Fibroblast of the conjunctiva (primary cell): ENCODE results near the gene EFCAB8.
"Not testable (repeated sequence)": the region's sequence is repeated elsewhere in the genome, so short reads cannot be mapped to it uniquely, and the experiment has no call there.

Source experiments
- DNase-seq: peaks from one replicate; pipeline ENCODE4 v3.0.0-alpha.2; 2010; ENCODE audit warnings: low read depth

Gene EFCAB8

DNA sequence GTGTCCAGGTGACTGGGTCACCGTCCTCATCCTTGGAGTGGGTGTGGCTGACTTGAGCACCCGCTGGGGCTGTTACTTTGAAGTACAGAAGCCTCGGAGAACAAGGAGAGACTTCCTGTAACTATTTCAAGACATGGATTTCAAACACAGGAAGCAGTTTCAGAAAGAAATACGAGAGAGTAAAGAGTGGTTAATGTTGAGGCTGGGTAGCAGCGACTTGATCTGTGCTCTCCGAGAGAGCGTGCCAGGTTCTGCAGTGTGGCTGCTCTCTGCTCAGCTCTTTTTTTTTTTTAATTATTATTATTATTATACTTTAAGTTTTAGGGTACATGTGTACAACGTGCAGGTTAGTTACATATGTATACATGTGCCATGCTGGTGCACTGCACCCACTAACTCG lies 17.5 kb upstream of the EFCAB8 start:
- DNase-seq: no peak

DNA sequence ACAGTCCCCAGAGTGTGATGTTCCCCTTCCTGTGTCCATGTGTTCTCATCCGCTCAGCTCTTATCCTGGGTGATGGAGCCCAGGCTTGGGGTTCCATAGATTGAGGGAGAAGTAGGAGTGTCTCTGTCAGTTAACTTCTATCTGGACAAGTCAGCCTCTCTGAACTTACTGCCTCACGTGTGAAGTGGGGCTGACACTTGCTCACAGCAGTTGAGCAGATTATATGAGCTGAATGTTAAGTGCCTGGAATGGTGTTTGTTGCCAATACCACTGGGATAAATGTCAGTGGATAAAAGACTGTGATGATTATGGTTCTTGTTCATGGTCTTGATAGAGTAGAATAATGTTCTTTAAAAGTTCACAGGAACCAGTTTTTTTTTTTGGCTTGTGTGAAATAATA lies 17.1 kb upstream of the EFCAB8 start:
- no peak for DNase-seq

DNA sequence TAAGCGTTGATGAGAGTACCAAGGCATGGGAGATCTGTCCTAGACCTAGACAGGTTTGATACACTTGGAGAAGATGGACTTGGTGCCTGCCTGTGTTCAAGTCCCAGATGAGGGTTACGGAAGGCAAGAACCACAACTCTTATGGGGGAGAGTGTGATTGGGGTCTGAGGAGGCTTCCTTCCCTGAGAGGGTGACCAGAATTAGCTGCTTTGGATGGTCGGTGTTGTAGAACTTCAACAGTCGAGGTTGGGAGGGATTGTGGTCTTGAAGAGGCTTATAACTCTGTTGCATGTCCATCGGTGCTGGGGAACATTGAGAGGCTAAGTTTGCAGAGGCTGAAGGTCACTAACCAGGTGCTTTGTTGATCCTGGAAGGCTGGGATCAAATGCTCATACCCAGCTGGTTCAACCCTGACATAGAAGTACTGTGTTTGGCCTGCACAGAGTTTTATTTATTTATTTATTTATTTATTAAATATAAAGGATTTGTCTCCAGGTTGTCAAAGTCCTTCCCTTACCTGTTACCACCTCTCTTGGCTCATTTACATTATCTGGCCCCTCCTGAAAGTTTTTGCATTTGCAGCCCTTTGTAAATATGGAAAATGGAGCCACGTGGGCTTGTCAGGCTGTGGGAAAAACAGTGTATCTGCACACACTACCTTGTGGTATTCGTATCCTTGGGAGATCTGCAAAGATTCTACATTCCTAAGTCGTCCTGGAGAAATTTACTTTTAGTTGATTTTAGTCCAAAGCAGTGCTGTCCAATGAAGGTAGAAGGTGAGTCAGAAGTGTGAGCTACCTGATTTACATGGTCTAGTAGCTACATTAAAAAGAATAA lies 15.8 kb upstream of the EFCAB8 start:
- no peak for DNase-seq

DNA sequence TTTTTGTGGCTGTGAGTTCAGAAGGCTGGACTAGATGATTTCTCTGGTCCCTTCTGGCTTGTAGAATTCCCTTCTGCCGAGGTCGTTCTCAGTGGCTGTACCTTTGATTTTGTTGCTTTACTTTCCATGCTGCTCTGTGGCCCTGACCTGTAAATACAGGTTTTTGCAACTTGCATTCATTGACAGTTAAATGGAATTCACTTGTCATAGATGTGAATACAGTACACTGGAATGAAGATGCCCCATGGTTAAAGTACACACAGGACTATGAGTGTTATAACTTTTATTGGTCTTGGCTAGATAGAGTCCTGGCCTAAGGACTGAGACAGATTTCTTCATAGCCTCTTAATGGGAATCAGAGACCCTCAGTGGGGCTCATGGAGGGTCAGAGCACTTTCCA lies 12.9 kb upstream of the EFCAB8 start:
- no peak for DNase-seq

DNA sequence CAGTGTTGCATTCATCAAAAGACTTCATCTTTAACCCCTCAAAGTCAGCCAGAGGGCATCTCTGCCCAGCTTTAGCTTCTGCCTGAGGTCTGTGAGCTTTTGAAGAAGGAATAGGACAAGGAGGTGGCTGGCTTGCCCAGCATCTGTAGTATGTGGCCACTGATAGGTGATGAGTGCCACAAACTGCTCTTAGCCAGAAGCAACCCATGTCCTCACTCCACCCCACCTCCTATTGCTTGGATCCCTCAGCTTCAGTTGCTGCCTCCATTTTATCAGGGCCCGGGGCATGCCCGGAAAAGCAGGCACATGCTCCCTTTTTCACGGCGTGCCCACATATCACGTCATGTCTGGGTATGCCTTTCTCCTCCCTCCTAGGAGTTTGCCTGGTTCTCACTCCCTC lies 11.9 kb upstream of the EFCAB8 start:
- DNase-seq: no peak

DNA sequence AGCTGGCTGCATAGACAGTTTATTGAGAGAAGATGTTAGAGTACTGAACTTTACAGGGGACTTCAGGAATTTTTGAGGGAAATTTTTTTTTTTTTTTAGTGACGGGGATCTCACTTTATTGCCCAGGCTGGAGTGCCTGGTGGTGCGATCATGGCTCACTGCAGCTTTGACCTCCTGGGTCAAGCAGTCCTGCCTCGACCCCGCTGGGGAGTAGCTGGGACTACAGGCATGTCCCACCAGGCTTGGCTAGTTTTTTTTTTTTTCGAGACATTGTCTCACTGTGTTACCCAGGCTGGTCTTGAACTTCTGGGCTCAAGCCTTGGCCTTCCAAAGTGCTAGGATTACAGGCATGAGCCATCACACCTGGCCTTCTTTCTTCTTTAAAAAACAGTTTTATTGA lies 10.8 kb upstream of the EFCAB8 start:
- no peak for DNase-seq

DNA sequence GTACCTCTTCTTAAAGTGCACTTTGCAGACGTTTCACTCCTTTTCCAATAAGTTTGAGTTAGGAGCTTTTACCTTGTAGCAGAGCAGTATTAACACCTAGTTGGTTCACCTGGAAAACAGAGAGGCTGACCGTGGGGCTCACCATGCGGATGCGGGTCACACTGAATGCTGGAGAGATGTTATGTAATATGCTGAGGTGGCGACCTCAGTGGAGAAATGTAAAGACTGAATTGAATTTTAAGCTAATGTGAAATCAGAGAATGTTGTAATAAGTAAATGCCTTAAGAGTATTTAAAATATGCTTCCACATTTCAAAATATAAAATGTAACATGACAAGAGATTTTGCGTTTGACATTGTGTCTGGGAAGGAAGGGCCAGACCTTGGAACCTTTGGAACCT lies 9.9 kb upstream of the EFCAB8 start:
- DNase-seq: no peak

DNA sequence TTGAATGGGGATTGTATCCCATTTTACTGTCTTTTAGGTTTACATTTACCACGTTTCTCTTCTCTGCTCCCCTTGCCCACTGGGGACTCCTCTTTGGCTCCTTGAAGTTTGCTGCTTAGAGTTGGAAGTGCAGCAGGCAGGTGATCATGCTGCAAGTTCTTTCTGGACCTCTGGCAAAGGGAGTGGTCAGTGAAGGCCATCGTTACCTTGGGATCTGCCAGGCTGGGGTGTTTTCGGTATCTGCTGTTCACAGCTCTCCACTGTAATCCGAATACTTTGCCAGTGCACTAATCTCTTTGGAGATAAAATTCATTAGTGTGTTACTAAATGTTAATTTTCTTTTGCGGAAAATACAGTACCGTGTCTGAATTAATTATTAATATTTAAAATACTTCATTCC lies 9.1 kb upstream of the EFCAB8 start:
- DNase-seq: no peak

DNA sequence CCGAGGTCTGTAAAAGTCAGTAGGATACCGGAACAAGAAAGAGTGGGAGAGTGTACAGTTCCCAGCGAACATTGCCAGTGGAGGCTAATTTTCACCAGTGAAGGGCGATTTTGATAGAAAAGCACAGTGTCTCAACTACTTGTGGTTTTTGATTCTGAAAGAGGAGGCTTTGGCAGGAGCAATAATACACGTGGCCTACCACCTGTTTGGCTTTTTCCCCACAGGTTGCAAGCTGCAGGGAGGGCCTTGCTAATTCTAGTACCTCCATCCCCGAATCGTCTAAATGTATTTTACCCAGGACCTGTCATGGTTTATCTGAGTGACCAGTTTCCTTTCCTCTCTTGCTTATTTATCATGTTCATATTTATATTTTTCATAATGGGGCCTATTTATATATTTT lies 3.3 kb upstream of the EFCAB8 start:
- no peak for DNase-seq

DNA sequence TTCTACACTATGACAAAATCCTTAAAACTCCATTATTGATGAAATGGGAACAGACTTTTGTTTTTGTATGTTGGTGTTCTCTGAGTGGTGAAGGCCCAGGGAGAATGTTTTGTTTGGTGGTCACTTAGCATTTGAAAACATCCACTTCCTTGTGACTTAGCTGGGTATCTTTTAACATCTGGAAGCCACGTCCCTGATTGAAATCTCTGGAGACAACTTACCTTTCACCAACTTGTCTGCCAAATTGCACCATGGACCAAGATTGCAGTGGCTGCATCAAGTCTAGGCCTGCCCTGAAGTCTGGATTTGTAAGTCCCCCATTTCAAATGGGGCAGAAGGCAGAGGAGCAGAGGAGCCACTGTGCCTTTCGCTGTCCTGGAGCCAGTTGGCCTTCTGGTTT lies 534 bp upstream of the EFCAB8 start:
- no peak for DNase-seq

DNA sequence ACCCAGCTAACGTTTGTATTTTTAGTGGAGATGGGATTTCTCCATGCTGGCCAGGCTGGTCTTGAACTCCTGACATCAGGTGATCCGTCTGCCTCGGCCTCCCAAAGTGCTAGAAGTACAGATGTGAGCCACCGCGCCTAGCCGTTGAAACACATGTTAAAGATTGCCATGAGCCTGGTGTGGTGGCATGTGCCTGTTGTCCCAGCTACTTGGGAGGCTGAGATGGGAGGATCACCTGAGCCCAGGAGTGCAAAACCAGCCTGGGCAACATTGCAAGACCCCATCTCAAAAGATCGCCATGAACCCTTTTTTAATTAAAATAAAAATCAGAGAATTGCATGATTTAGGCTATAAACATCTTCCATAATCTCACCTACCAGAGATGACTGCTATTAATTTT lies 2.7 kb downstream of the EFCAB8 start:
- no peak for DNase-seq

DNA sequence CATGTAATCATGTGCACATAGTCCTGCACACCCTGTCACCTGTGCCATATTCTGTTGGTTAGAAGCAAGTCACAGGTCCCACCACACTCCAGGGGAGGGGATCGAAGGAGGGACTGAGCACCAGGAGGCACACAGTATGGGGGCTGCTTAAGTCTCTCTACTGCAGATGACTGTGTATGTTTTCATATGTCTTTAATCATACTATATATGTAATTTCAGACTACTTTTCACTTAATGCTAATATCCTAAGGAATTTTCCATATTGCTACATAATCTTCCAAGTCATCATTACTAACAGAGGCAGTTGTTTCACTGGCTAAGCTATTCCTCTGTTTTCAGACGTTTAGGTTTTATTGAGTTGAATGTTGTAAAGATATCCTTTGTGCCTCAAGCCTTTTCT lies 10.8 kb downstream of the EFCAB8 start:
- no peak for DNase-seq

DNA sequence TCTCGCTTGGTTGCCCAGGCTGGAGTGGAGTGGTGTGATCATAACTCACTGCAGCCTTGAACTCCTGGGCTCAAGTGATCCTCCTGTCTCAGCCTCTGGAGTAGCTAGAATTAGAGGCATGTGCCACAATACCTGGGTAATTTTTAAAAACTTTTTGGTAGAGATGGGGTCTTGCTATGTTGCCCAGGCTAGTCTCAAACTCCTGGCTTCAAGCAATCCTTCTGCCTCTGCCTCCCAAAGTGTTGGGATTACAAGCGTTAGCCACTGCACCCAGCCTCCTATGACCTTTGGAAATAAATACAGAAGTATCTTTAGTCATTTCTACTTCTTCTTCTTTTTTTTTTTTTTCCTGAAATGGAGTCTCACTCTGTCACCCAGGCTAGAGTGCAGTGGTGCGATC lies 11.8 kb downstream of the EFCAB8 start:
- DNase-seq: not testable (repeated sequence)

DNA sequence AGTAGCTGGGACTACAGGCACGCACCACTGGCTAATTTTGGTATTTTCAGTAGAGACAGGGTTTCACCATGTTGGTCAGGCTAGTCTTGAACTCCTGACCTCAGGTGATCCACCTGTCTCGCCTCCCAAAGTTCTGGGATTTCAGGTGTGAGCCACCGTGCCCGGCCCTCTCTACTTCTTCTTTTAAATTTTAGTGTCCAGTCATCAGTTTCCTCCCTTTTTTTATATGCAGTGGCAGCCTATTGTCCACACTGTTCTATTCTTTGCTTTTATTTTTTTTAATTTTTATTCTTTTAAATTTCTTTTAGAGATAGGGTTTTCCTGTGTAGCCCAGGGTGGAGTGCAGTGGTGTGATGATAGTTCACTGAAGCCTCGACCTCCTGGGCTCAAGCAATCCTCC lies 12.3 kb downstream of the EFCAB8 start:
- no peak for DNase-seq

DNA sequence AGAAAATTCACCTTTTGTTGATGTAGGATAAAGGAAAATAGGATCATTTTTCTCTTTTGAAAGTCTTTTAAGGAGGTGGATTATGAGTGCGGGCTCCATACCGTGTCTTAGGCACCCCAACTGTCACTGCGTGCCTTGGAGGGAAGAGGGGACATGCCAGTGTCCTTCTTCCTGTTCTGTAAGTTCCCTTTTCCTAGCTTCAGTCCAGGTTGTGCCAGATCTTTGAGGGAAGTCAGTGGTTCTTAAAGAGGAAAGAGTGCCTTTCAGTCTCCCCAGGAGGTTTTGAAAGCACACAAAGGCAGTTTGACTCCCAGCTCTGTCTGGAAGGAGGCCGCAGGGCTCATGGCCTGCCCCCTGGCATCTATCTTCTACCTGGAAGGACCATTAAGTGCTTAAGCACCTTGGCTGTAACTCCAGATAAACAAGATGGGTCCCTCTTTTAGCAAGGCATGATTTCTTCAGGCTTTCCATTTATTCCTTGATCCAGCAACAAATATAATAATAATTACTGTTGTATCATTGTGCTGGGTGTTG lies 13.0 kb downstream of the EFCAB8 start:
- DNase-seq: no peak

DNA sequence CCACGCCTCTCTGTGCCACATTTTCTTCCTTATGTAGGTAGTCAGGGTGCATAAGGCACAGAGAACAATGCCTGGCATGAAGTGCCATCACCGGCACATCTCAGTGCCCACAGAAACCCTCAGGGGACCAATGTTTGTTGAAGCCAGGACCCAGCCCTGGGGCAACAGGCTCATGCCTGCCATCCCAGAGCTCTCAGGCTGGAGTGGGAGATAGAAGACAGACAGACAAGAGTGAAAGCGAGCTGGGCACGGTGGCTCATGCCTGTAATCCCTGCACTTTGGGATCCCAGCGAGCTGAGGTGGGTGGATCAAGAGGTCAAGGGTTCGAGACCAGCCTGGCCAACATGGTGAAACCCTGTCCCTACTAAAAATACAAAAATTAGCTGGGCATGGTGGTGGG lies 13.5 kb downstream of the EFCAB8 start:
- DNase-seq: no peak

DNA sequence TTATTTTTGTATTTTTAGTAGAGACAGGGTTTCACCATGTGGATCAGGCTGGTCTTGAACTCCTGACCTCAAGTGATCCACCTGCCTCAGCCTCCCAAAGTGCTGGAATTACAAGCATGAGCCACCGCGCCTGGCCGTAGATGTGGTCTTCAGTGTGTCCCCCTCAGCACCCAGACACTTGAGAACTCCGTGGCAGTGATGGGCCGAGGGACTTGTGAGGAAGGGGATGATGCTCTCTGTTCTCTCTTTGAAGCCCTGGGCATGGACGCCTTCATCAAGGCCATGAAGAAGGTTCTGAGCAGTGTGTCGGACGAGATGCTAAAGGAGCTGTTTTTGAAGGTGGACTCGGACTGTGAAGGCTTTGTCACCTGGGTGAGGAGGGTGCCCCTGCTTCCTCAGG lies 16.9 kb downstream of the EFCAB8 start:
- no peak for DNase-seq

DNA sequence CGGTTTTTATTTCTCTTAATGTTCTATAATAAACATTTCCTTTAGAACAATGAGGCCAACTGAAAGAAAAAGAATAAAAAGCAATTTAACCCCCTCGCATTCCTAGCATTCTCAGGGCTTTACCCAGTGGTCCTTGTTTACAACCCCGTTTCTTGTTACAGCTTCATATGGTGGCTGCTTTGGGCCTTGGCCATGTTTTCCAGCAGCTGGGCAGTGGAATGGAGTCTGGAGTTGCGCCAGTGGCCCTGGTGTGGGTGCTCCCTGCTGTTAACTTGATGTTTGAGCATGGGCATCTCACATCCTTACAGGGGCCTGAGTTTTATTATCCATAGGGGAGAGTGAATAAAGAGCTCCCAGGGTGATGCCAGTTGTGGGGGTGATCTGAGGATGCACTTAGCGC lies 18.8 kb downstream of the EFCAB8 start:
- DNase-seq: peak; percentile 12

DNA sequence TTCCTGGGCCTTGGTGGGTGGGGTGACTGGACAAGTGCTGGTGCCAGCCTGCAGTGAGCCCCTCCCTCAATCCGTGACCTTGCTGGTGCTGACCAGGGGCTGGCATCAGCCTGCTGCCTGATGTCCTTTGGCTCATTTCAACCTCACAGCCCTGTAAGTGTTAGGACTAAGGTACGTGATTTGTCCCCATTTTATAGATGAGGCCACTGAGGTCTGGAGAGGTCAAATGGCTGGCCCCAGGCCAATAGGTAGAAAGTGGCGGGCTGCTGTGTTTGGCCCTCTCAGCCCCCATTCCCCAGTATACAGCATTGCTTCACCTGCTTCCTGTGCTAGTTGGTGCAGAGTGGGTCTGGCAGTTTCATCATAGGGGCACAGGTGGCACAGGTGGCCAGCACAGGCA lies 20.1 kb downstream of the EFCAB8 start:
- DNase-seq: no peak

DNA sequence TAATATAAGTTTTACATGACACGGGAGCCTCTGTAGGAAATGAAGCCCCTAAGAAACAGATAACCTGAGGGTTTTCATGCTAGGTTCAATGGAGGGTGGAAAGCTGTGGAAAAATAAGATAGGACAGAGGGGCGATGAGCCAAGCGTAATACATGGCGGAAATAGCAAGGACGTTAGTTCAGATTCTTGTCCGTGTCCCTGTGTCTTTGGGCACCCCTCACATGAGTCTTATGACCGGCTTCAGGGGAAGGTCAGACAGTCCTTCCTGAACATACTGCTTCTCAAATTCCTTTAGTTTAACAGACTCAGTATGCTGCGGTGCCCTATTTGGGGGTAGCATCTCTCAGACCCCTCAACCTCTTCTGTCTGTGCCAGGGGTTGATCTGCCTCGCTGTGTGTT lies 20.8 kb downstream of the EFCAB8 start:
- DNase-seq: no peak

DNA sequence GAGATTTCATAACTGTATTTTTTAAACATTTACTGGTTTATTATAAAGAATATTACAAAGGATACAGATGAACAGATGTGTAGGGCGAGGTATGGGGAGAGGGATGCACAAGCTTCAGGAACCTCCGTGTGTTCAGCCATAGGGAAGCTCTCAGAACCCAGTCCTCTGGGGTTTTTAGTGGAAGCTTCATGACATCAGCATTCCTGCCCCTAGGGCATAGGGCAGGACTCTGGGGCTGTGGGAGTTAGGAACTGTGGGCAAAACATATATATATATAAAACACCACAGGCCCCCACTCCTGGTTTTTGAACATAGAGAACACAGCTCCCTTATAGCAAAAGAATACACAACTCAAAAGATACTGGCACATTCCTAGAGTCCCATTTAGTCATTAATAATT lies 21.9 kb downstream of the EFCAB8 start:
- DNase-seq: no peak

DNA sequence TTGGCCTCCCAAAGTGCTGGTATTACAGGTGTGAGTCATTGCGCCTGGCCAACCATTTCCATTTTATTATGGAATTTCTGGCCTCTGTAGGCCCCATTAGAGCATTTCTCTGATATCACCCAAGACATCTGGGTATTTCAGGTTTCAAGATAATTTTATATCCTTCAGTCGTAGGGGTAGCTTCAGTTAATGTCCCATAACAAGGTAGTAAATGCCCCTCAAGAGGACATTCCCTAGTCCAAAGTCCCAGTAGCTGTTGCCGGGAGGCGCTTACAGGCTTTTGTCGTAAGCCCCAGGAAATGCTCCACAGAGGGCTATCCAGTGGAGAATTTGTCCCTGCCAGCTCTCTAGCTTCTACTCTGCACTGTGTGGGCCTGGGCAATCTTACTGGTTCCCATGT lies 24.4 kb downstream of the EFCAB8 start:
- no peak for DNase-seq

DNA sequence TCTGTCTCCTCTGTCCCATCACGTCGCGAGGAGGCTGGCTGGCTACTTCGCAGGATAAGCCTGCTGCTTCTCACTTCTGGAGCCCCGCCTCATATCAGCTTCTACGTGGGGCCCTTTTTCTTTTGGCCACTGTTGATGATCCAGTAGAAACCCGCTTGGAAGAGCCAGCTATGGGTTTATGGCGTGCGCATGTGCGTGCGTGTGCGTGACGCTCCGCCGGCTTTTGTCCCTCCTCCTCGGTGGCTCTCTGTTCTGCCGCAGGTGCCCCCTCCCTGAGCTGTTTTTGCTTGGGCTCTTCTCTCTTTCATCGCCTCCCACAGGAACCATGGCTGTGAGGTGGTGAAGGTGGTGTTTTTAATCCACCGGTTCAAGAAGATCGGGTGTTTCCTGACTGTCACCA lies 26.5 kb downstream of the EFCAB8 start:
- no peak for DNase-seq

DNA sequence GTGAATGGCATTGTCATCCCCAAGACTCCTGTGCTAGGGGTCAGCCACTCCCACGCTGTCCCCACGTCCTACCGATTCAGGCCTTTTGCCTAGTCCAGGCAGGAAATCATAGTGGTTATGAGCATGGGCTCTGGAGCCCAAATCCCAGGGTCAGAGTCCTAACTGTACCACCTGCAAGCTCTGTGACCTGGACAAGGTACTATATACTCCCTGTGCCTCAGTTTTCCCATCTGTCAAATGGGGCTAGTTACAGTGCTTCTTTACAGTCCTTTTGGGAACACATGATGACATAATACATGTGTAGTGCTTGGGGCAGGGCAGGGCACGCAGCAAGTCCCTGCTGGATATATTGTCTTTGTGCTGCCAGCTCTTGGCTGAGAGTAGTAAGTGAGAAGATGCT lies 27.2 kb downstream of the EFCAB8 start:
- no peak for DNase-seq
